ENCODE measurements around the gene TFF3. TPM values are rescaled to one million over a fixed set of nuclear protein-coding genes. Genes with fewer than 3 reads are reported as not detected.

Gene TFF3
- total RNA-seq, 1 experiment from 2014 or later: not detected

GRCh38 chr21:42297377-42297776, 17.8 kb downstream of the TFF3 start:
- ChIA-PET CTCF (no interaction called here), POLR2A (ENCODE audit: low non-redundant PET) (no interaction called here)
- intact Hi-C loops (cut with micrococcal nuclease; ENCODE audit: unreplicated experiment): no loop called here
- Histone ChIP-seq H3K27ac (ENCODE audit: low read depth, low read length, poor library complexity, severe bottlenecking) (no peak overlapping the region), H3K36me3 (ENCODE audit: insufficient read depth, low read length, poor library complexity, severe bottlenecking) (no peaks in the 10 kb centered on the region), H3K27me3 (replicated peaks; ENCODE audit: insufficient read depth, low read depth, low read length, poor library complexity) (no peaks in the 10 kb centered on the region), H3K9me3 (ENCODE audit: low read depth, low read length, poor library complexity, severe bottlenecking) (no peaks in the 10 kb centered on the region), H3K4me3 (ENCODE audit: low read depth, low read length, poor library complexity, severe bottlenecking) (no peak overlapping the region), H3K4me1 (ENCODE audit: insufficient read depth, low read length, poor library complexity, severe bottlenecking) (no peaks in the 10 kb centered on the region)
- BruUV-seq (replicated peaks): no TSS peak
- DNase-seq (ENCODE audit: low spot score): no peak
- TF ChIP-seq EZH2 (IDR thresholded peaks at IDR 0.05; ENCODE audit: borderline replicate concordance, low read depth, low read length, poor library complexity, severe bottlenecking) (no peak), CTCF (conservative IDR thresholded peaks at IDR 0.05; ENCODE audit: low read depth, low read length) (no peak)

GRCh38 chr21:42296501-42296900, 18.7 kb downstream of the TFF3 start:
- ChIA-PET POLR2A (ENCODE audit: low non-redundant PET) (no interaction called here), CTCF (interaction anchor here (0.6 to 1.1 kb wide), 2 partner anchors 38 to 132 kb away, joined by 3 to 4 read pairs; no protein-coding TSS in a partner anchor)
- TF ChIP-seq CTCF (conservative IDR thresholded peaks at IDR 0.05; ENCODE audit: low read depth, low read length) (no peak), EZH2 (IDR thresholded peaks at IDR 0.05; ENCODE audit: borderline replicate concordance, low read depth, low read length, poor library complexity, severe bottlenecking) (no peak)
- no peaks in the 10 kb centered on the region for H3K27me3 ChIP-seq (replicated peaks; ENCODE audit: insufficient read depth, low read depth, low read length, poor library complexity)
- H3K4me3 ChIP-seq (ENCODE audit: low read depth, low read length, poor library complexity, severe bottlenecking): no peak overlapping the region
- no TSS peak for BruUV-seq (replicated peaks)
- no peaks in the 10 kb centered on the region for H3K36me3 ChIP-seq (ENCODE audit: insufficient read depth, low read length, poor library complexity, severe bottlenecking)
- H3K4me1 ChIP-seq (ENCODE audit: insufficient read depth, low read length, poor library complexity, severe bottlenecking): no peaks in the 10 kb centered on the region
- no peak for DNase-seq (ENCODE audit: low spot score)
- H3K9me3 ChIP-seq (ENCODE audit: low read depth, low read length, poor library complexity, severe bottlenecking): no peaks in the 10 kb centered on the region
- intact Hi-C loops (cut with micrococcal nuclease; ENCODE audit: unreplicated experiment): no loop called here
- H3K27ac ChIP-seq (ENCODE audit: low read depth, low read length, poor library complexity, severe bottlenecking): no peak overlapping the region

- H3K27me3 ChIP-seq (replicated peaks; ENCODE audit: insufficient read depth, low read depth, low read length, poor library complexity): no peaks in the 10 kb centered on the region
- BruUV-seq (replicated peaks): no TSS peak
- no peaks in the 10 kb centered on the region for H3K36me3 ChIP-seq (ENCODE audit: insufficient read depth, low read length, poor library complexity, severe bottlenecking)
- H3K27ac ChIP-seq (ENCODE audit: low read depth, low read length, poor library complexity, severe bottlenecking): no peak overlapping the region
- CTCF ChIA-PET: interaction anchor here (0.6 to 1.1 kb wide), 2 partner anchors 24 to 37 kb away, joined by 3 to 4 read pairs; no protein-coding TSS in a partner anchor
- intact Hi-C loops (cut with micrococcal nuclease; ENCODE audit: unreplicated experiment): no loop called here
- no peaks in the 10 kb centered on the region for H3K4me1 ChIP-seq (ENCODE audit: insufficient read depth, low read length, poor library complexity, severe bottlenecking)
- POLR2A ChIA-PET (ENCODE audit: low non-redundant PET): no interaction called here
- H3K4me3 ChIP-seq (ENCODE audit: low read depth, low read length, poor library complexity, severe bottlenecking): no peak overlapping the region
- no peak for DNase-seq (ENCODE audit: low spot score)
- no peaks in the 10 kb centered on the region for H3K9me3 ChIP-seq (ENCODE audit: low read depth, low read length, poor library complexity, severe bottlenecking)
- TF ChIP-seq EZH2 (IDR thresholded peaks at IDR 0.05; ENCODE audit: borderline replicate concordance, low read depth, low read length, poor library complexity, severe bottlenecking) (no peak), CTCF (conservative IDR thresholded peaks at IDR 0.05; ENCODE audit: low read depth, low read length) (no peak)
These were observed 19.4 kb downstream of the TFF3 start for GRCh38 chr21:42295845-42296244.

Data from A673 (cell line).